Measurements from ENCODE around the gene COL23A1.
"Not testable (repeated sequence)": the region's sequence is repeated elsewhere in the genome, so short reads cannot be mapped to it uniquely, and the experiment has no call there.

DNA sequence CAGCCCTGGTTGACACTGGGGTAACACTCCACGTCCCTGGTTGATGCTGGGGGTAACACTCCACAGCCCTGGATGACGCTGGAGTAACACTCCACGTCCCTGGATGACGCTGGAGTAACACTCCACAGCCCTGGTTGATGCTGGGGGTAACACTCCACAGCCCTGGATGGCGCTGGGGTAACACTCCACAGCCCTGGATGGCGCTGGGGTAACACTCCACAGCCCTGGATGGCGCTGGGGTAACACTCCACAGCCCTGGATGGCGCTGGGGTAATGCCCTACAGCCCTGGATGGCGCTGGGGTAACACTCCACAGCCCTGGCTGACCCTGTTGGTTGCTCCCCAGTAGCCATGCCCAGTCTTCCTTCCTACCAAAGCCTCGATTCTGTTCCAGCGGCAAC, 4.8 kb downstream of the COL23A1 start:
- not testable (repeated sequence) for TF ChIP-seq POLR2A (IDR thresholded peaks at IDR 0.05; ENCODE audit: low read length); GATA1 (IDR thresholded peaks at IDR 0.05; ENCODE audit: low read depth, low read length)
